K562 (cell line): ENCODE results near the gene IER3IP1. TPM values are rescaled to one million over a fixed set of nuclear protein-coding genes. Genes with fewer than 3 reads are reported as not detected.

ENCODE experiments used
- ATAC-seq: fragments of 200-7000 bp; cut with Tn5 transposase; 3 replicates; pipeline ENCODE4 v1.9.1; 2020; ENCODE audit warnings: moderate library complexity
- BruUV-seq: library from RNA; stranded (reverse); fragments of 400-500 nt; replicated peaks from 2 replicates; lab custom pipeline; 2021; lab: Mats Ljungman, UMichigan
- CTCF ChIA-PET: fragments of 300-600 bp; formaldehyde crosslinking; extraction: SDS; loops from one replicate; lab custom pipeline; 2021; ENCODE audit warnings: low intra/inter-chr PET ratio; lab: Yijun Ruan, JAX
- POLR2A ChIA-PET: fragments of 300-600, 350-650 bp; sonication (Branson Sonifier 250); formaldehyde crosslinking; extraction: SDS; loops from one replicate; lab custom pipeline; 2021; ENCODE audit warnings: antibody characterized with exemption, inconsistent platforms; lab: Yijun Ruan, JAX
- DNase-seq, 4 experiments: peaks; one replicate each; pipeline versions ENCODE4 v3.0.0 to v3.0.0-alpha.2; 2011 to 2018; ENCODE audit warnings: low spot score in 3 of 4, mixed read lengths in 3 of 4; ENCODE audit errors: extremely low read depth in 1 of 4
- FAIRE-seq: peaks from 2 replicates; lab custom pipeline; 2011; peaks lifted over from hg19 to GRCh38; lab: Jason Lieb, UNC
- H2AFZ ChIP-seq: 2 replicates; pipeline ENCODE4 v1.6.0; 2011; ENCODE audit warnings: low read depth, low read length, control low read depth, inconsistent platforms
- H3K27ac ChIP-seq: fragments of 200-600 bp; 3 replicates; pipeline ENCODE4 v1.8.0; 2011; ENCODE audit warnings: low read depth, mild to moderate bottlenecking, control low read depth, inconsistent platforms, low read length, moderate library complexity, mixed read lengths; ENCODE audit errors: extremely low read depth
- H3K27me3 ChIP-seq, 2 experiments: fragments of 300-600 bp in 1 of 2; 2 replicates in 1 of 2; 3 replicates in 1 of 2; pipeline versions ENCODE4 v1.6.0 to v1.8.0; 2011; ENCODE audit warnings: inconsistent platforms in 2 of 2, low read length in 2 of 2, mild to moderate bottlenecking in 1 of 2, mixed read lengths in 1 of 2, moderate library complexity in 1 of 2; ENCODE audit not compliant: control insufficient read depth in 2 of 2, insufficient read depth in 2 of 2
- H3K36me3 ChIP-seq: fragments of 300-600 bp; 3 replicates; pipeline ENCODE4 v1.8.0; 2011; ENCODE audit warnings: mild to moderate bottlenecking, low read length, inconsistent platforms; ENCODE audit not compliant: control insufficient read depth, insufficient read depth
- H3K4me1 ChIP-seq, 2 experiments: fragments of 200-600 bp in 1 of 2; replicated peaks in 1 of 2; 2 replicates in 1 of 2; 3 replicates in 1 of 2; pipeline versions ENCODE4 v1.5.1 to v1.8.0; 2011; ENCODE audit warnings: inconsistent platforms in 2 of 2, low read length in 2 of 2, mild to moderate bottlenecking in 1 of 2, mixed read lengths in 1 of 2, moderate library complexity in 1 of 2; ENCODE audit not compliant: control insufficient read depth in 2 of 2, insufficient read depth in 2 of 2
- H3K4me2 ChIP-seq: 2 replicates; pipeline ENCODE4 v1.6.1; 2011; ENCODE audit warnings: low read length, control low read depth, inconsistent platforms, mixed read lengths; ENCODE audit not compliant: insufficient read depth
- H3K4me3 ChIP-seq: fragments of 200-600 bp; sonication (generic), shearing (Covaris generic); 2 replicates; pipeline ENCODE4 v1.5.1; 2016; ENCODE audit warnings: control low read depth, inconsistent platforms
- H3K79me2 ChIP-seq: fragments of 200-600 bp; 3 replicates; pipeline ENCODE4 v1.8.0; 2011; ENCODE audit warnings: low read length, inconsistent platforms; ENCODE audit not compliant: control insufficient read depth, insufficient read depth
- H3K9ac ChIP-seq, 2 experiments: 2 replicates each; pipeline versions ENCODE4 v1.6.0 to v1.6.1; 2011; ENCODE audit warnings: low read depth in 2 of 2, low read length in 2 of 2, control low read depth in 1 of 2, inconsistent platforms in 1 of 2, mild to moderate bottlenecking in 1 of 2, mixed read lengths in 1 of 2; ENCODE audit not compliant: insufficient read depth in 1 of 2
- H3K9me1 ChIP-seq: one replicate; pipeline ENCODE4 v1.6.0; 2011; ENCODE audit warnings: inconsistent platforms, mild to moderate bottlenecking, low read length, moderate library complexity; ENCODE audit not compliant: control insufficient read depth, insufficient read depth
- H3K9me3 ChIP-seq: replicated peaks from 2 replicates; pipeline ENCODE4 v1.5.1; 2011; ENCODE audit warnings: low read depth, low read length, inconsistent platforms; ENCODE audit not compliant: control insufficient read depth, insufficient read depth
- H4K20me1 ChIP-seq: replicated peaks from 2 replicates; pipeline ENCODE4 v1.6.1; 2011; ENCODE audit warnings: low read length, inconsistent platforms, mixed read lengths; ENCODE audit not compliant: control insufficient read depth, insufficient read depth
- ETV5 ChIP-seq: sonication (generic); formaldehyde crosslinking; IDR thresholded peaks from 2 replicates; pipeline ENCODE4 v1.4.0; 2020; ENCODE audit warnings: low read depth, mild to moderate bottlenecking, missing genetic modification reagents
- GATAD2B ChIP-seq: fragments of 450-650 bp; IDR thresholded peaks from 2 replicates; pipeline ENCODE4 v1.6.1; 2017; ENCODE audit warnings: mild to moderate bottlenecking, borderline replicate concordance
- ZFP36 ChIP-seq: fragments of 150-350 bp; IDR thresholded peaks from 2 replicates; pipeline ENCODE4 v1.6.1; 2018; ENCODE audit warnings: low read length, low read depth; ENCODE audit not compliant: partially characterized antibody
- ZNF134 ChIP-seq: fragments of 250-450 bp; sonication (Bioruptor Pico); conservative IDR thresholded peaks from 2 replicates; pipeline ENCODE4 v1.4.0; 2020
- ZNF277 ChIP-seq: fragments of 250-450 bp; sonication (Bioruptor Pico); IDR thresholded peaks from 2 replicates; pipeline ENCODE4 v1.8.0; 2022; ENCODE audit warnings: inconsistent platforms, mild to moderate bottlenecking, moderate library complexity, borderline replicate concordance
- WGBS: fragments of 100-300 bp; shearing (Covaris generic); methylation state at CpG from one replicate; pipeline ENCODE4 v1.1.6; 2016; ENCODE audit warnings: low coverage, mixed read lengths; ENCODE audit not compliant: insufficient coverage; ENCODE audit errors: missing lambda C conversion rate; 5-methylcytosine and 5-hydroxymethylcytosine counted together
- in situ Hi-C: fragments of 300-500 bp; cut with MboI; formaldehyde crosslinking; loops from 4 replicates; pipeline ENCODE4 v1.15.0; 2018; ENCODE audit warnings: inconsistent platforms, mixed read lengths
- intact Hi-C: fragments of 100-400 bp; cut with micrococcal nuclease; formaldehyde crosslinking; loops from 2 replicates; pipeline ENCODE4 v1.14.2; 2022
- polyA plus RNA-seq, 8 experiments: library from polyadenylated mRNA; depleted of rRNA in 4 of 8; stranded (reverse) in 5 of 8; unstranded in 3 of 8; fragments of >200 nt; fragmentation: Nextera tagmentation in 2 of 8; fragmentation: Illumina TruSeq in 1 of 8; extraction: Ambion mirVana in 2 of 8; extraction: Trizol in 1 of 8; gene quantifications; 2 replicates each; pipeline versions ENCODE4 v1.2.1 to v1.2.3, GENCODE V29; 2011 to 2014; ENCODE audit warnings: inconsistent platforms in 1 of 8, missing spikeins in 1 of 8
- total RNA-seq, 7 experiments: library from RNA; depleted of rRNA in 6 of 7; stranded (reverse); fragments of >200 nt in 6 of 7; fragmentation: Illumina TruSeq in 2 of 7; extraction: Trizol in 2 of 7; gene quantifications; 2 replicates each; pipeline versions ENCODE4 v1.2.1 to v1.2.3, GENCODE V29; 2011 to 2021; ENCODE audit warnings: low replicate concordance in 1 of 7
- TF ChIP-seq, protein P1 (sequence below): fragments of 450-650 bp; IDR thresholded peaks from 2 replicates; pipeline ENCODE4 v1.6.1; 2018; ENCODE audit not compliant: partially characterized antibody

The IER3IP1 gene
- total and polyA plus RNA-seq, 9 of the 15 experiments (the other 6 are each of a cell fraction or from before 2014, with no cell fraction given), result 9.0 to 38.2 (median 19.9) TPM

- TF ChIP-seq ZNF277, result no peak
- TF ChIP-seq ETV5, result no peak
- TF ChIP-seq, all 486 proteins: peak for 6
Observed at GRCh38 chr18:47175283-47175897, 774 bp downstream of the IER3IP1 start (continued).

GRCh38 chr18:47174545-47175116, 1.5 kb downstream of the IER3IP1 start:
- H2AFZ ChIP-seq, result no peak overlapping the region
- FAIRE-seq (no peak), ATAC-seq (no peak), DNase-seq (no peak)
- ChIA-PET POLR2A (interaction anchor here (0.7 to 1.1 kb wide), 2 partner anchors 25 to 1289 kb away, joined by 3 read pairs; partner anchors contain the start of gene HDHD2), CTCF (no interaction called here)
- no peak overlapping the region for H3K9ac ChIP-seq
- H3K9me1 ChIP-seq, result no peaks in the 10 kb centered on the region
- peaks cover 60% of the 10 kb centered on the region for H3K79me2 ChIP-seq
- H3K36me3 ChIP-seq, result no peaks in the 10 kb centered on the region; the same call in 2 of the 3 replicates
- H4K20me1 ChIP-seq, result 0 out of 2 replicates have a peak, but pooled peaks cover 9% of the 10 kb centered on the region
- no peaks in the 10 kb centered on the region for H3K9me3 ChIP-seq
- no peak overlapping the region for H3K27ac ChIP-seq
- no peaks in the 10 kb centered on the region for H3K27me3 ChIP-seq
- 23% methylated on average over 5 of the region's 13 CpGs for WGBS
- TF ChIP-seq, protein P1, sequence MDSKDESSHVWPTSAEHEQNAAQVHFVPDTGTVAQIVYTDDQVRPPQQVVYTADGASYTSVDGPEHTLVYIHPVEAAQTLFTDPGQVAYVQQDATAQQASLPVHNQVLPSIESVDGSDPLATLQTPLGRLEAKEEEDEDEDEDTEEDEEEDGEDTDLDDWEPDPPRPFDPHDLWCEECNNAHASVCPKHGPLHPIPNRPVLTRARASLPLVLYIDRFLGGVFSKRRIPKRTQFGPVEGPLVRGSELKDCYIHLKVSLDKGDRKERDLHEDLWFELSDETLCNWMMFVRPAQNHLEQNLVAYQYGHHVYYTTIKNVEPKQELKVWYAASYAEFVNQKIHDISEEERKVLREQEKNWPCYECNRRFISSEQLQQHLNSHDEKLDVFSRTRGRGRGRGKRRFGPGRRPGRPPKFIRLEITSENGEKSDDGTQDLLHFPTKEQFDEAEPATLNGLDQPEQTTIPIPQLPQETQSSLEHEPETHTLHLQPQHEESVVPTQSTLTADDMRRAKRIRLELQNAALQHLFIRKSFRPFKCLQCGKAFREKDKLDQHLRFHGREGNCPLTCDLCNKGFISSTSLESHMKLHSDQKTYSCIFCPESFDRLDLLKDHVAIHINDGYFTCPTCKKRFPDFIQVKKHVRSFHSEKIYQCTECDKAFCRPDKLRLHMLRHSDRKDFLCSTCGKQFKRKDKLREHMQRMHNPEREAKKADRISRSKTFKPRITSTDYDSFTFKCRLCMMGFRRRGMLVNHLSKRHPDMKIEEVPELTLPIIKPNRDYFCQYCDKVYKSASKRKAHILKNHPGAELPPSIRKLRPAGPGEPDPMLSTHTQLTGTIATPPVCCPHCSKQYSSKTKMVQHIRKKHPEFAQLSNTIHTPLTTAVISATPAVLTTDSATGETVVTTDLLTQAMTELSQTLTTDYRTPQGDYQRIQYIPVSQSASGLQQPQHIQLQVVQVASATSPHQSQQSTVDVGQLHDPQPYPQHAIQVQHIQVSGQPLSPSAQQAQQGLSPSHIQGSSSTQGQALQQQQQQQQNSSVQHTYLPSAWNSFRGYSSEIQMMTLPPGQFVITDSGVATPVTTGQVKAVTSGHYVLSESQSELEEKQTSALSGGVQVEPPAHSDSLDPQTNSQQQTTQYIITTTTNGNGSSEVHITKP, result peak; percentile 58
- TF ChIP-seq ZFP36 (peak; percentile 47), ZNF134 (CRISPR knock-in tag) (peak; percentile 69), GATAD2B (no peak)
- BruUV-seq, result no TSS peak
- H3K4me2 ChIP-seq, result peak overlapping the region; percentile 83; the same call in 1 of the 2 replicates
- H3K4me3 ChIP-seq, result peak overlapping the region; percentile 97; the same call in 1 of the 2 replicates
- H3K4me1 ChIP-seq, result peaks cover 0 to 16% of the 10 kb centered on the region in 2 experiments; a peak in 4 of 5 replicates
- intact Hi-C loops (no loop called here), in situ Hi-C loops (no loop called here)
